ENCODE measurements around the gene LONRF2. TPM values are rescaled to one million over a fixed set of nuclear protein-coding genes. Genes with fewer than 3 reads are reported as not detected.
"Not testable (repeated sequence)": the region's sequence is repeated elsewhere in the genome, so short reads cannot be mapped to it uniquely, and the experiment has no call there.

Gene LONRF2
- total RNA-seq, 1 experiment from 2014 or later = 9.7 TPM

DNA sequence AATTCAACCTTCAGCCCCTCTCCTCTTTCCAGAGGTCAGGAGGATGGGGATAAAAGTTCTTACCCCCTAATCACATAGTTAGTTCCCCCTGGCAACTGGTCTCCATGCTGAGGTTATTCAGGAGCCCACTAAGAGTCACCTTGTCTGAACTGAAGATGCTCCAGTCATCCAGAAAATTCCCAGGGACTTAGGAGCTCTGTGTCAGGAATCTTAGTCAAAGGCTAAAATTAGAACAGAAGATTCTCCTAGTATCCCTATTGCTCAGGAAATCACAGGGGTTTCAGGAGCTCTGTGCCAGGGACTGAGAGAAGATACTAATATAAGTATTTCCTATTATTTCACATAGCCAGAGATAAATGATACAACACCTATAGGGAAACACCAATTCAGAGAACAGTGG lies 37.3 kb upstream of the LONRF2 start:
- TF ChIP-seq, protein P1, sequence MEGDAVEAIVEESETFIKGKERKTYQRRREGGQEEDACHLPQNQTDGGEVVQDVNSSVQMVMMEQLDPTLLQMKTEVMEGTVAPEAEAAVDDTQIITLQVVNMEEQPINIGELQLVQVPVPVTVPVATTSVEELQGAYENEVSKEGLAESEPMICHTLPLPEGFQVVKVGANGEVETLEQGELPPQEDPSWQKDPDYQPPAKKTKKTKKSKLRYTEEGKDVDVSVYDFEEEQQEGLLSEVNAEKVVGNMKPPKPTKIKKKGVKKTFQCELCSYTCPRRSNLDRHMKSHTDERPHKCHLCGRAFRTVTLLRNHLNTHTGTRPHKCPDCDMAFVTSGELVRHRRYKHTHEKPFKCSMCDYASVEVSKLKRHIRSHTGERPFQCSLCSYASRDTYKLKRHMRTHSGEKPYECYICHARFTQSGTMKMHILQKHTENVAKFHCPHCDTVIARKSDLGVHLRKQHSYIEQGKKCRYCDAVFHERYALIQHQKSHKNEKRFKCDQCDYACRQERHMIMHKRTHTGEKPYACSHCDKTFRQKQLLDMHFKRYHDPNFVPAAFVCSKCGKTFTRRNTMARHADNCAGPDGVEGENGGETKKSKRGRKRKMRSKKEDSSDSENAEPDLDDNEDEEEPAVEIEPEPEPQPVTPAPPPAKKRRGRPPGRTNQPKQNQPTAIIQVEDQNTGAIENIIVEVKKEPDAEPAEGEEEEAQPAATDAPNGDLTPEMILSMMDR (IDR thresholded peaks at IDR 0.05; ENCODE audit: unreplicated experiment) = no peak
- Mint-ChIP-seq H3K4me3 (ENCODE audit: low read depth, unreplicated experiment) (no peak overlapping the region), H3K27me3 (ENCODE audit: unreplicated experiment) (no peaks in the 10 kb centered on the region), H3K36me3 (ENCODE audit: insufficient read depth, unreplicated experiment) (peaks cover 3% of the 10 kb centered on the region), H3K4me1 (ENCODE audit: low read depth, unreplicated experiment) (peaks cover 7% of the 10 kb centered on the region), H3K9me3 (ENCODE audit: low read depth, unreplicated experiment) (peaks cover 5% of the 10 kb centered on the region), H3K27ac (ENCODE audit: unreplicated experiment) (no peak overlapping the region)
- DNase-seq = no peak
- intact Hi-C loops (cut with micrococcal nuclease; ENCODE audit: unreplicated experiment) = no loop called here
- CTCF ChIA-PET = no interaction called here
- BruUV-seq (replicated peaks) = no TSS peak

DNA sequence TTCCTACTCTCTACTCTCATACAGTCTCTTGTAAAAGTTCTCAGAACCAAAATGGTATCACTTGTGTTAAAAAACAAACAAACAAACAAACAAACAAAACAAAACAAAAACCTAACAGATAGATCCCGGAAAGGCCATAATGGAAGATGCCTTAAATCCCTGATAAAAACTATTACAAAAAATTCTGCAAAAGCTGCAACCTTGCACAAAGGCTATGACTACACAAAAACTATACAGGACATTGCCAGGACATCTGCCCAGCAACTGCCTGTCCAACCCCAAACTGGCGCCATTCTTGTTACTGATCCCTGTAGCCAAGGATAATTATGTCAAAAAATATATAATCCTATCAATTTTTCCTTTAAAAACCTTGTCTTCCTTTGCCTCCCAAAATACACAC lies 36.3 kb upstream of the LONRF2 start:
- no peaks in the 10 kb centered on the region for H3K36me3 Mint-ChIP-seq (ENCODE audit: insufficient read depth, unreplicated experiment)
- DNase-seq = no peak
- no TSS peak for BruUV-seq (replicated peaks)

DNA sequence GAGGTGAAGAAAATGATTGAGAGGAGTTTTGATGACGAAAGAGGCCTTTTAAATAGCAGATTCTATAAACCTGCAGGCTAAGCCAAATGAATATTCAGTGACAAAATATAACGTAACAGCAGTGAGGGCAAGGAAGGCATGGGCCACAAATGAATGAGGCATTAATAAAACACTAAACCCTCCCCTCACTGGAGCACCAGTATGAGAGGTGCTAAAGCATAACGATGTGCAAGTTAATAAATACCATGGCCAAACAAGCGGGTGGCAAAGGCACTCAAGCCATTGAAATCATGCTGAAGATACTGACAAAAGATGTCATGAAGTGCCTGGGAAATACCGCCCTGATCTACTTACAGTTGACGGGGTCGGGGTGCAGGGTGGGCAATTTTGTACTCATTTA lies 30.2 kb upstream of the LONRF2 start:
- intact Hi-C loops (cut with micrococcal nuclease; ENCODE audit: unreplicated experiment) = no loop called here
- H3K27ac Mint-ChIP-seq (ENCODE audit: unreplicated experiment) = no peak overlapping the region

More for the DNA sequence above, 36.3 kb upstream of the LONRF2 start:
- Mint-ChIP-seq H3K9me3 (ENCODE audit: low read depth, unreplicated experiment) (peaks cover 2% of the 10 kb centered on the region), H3K27me3 (ENCODE audit: unreplicated experiment) (no peaks in the 10 kb centered on the region), H3K4me1 (ENCODE audit: low read depth, unreplicated experiment) (no peaks in the 10 kb centered on the region), H3K27ac (ENCODE audit: unreplicated experiment) (no peak overlapping the region), H3K4me3 (ENCODE audit: low read depth, unreplicated experiment) (no peak overlapping the region)
- TF ChIP-seq, protein P1 (IDR thresholded peaks at IDR 0.05; ENCODE audit: unreplicated experiment) = no peak
- CTCF ChIA-PET = no interaction called here
- intact Hi-C loops (cut with micrococcal nuclease; ENCODE audit: unreplicated experiment) = no loop called here

DNA sequence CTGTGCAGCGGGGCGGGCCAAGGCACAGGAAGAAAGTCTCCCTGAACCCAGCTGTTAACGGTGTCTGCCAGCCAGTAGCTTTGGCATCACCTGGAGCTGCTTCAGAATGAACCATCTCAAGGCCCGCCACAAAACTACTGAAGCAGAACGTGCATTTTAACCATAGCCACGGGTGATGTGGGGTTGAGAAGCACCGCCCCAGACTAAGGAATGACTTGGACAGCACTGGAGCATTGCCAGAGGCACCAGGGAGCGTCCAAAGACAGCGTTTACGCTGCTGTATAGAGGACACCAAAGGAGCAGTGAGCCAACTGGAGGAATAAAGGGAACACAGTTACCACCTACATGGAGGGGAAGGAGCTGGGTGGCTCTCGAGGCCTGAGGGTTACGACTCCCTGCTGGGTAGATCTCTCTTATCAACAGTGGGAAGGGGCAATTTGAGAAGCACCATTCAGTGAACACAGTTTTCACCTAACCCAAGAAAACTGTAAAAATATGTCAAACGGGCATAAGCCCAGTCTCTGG lies 28.4 kb upstream of the LONRF2 start:
- CTCF ChIA-PET = no interaction called here
- H3K4me1 Mint-ChIP-seq (ENCODE audit: low read depth, unreplicated experiment) = peaks cover 36% of the 10 kb centered on the region
- no peak overlapping the region for H3K4me3 Mint-ChIP-seq (ENCODE audit: low read depth, unreplicated experiment)
- BruUV-seq (replicated peaks) = no TSS peak
- H3K9me3 Mint-ChIP-seq (ENCODE audit: low read depth, unreplicated experiment) = no peaks in the 10 kb centered on the region
- no peak for DNase-seq
- no peaks in the 10 kb centered on the region for H3K36me3 Mint-ChIP-seq (ENCODE audit: insufficient read depth, unreplicated experiment)
- no peak overlapping the region for H3K27ac Mint-ChIP-seq (ENCODE audit: unreplicated experiment)
- H3K27me3 Mint-ChIP-seq (ENCODE audit: unreplicated experiment) = no peaks in the 10 kb centered on the region
- intact Hi-C loops (cut with micrococcal nuclease; ENCODE audit: unreplicated experiment) = no loop called here
- TF ChIP-seq, protein P1 (IDR thresholded peaks at IDR 0.05; ENCODE audit: unreplicated experiment) = no peak

More for the DNA sequence above, 30.2 kb upstream of the LONRF2 start:
- no TSS peak for BruUV-seq (replicated peaks)
- no peaks in the 10 kb centered on the region for H3K36me3 Mint-ChIP-seq (ENCODE audit: insufficient read depth, unreplicated experiment)
- CTCF ChIA-PET = no interaction called here
- H3K4me1 Mint-ChIP-seq (ENCODE audit: low read depth, unreplicated experiment) = peaks cover 27% of the 10 kb centered on the region
- TF ChIP-seq, protein P1 (IDR thresholded peaks at IDR 0.05; ENCODE audit: unreplicated experiment) = no peak
- H3K9me3 Mint-ChIP-seq (ENCODE audit: low read depth, unreplicated experiment) = no peaks in the 10 kb centered on the region
- H3K4me3 Mint-ChIP-seq (ENCODE audit: low read depth, unreplicated experiment) = no peak overlapping the region
- H3K27me3 Mint-ChIP-seq (ENCODE audit: unreplicated experiment) = no peaks in the 10 kb centered on the region
- no peak for DNase-seq

DNA sequence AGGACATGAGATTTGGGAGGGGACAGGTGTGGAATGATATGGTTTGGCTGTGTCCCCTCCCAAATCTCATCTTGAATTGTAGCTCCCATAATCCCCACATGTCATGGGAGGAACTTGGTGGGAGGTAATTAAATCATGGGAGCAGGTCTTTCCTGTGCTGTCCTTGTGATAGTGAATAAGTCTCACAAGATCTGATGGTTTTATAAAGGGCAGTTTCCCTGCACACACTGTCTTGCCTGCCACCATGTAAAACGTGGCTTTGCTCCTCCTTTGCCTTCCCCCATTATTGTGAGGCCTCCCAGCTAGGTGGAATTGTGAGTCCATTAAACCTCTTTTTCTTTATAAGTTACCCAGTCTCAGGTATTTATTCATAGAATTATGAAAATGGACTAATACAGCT lies 22.8 kb upstream of the LONRF2 start:
- CTCF ChIA-PET = not testable (repeated sequence)

More for the DNA sequence above, 22.8 kb upstream of the LONRF2 start:
- H3K9me3 Mint-ChIP-seq (ENCODE audit: low read depth, unreplicated experiment); H3K4me3 Mint-ChIP-seq (ENCODE audit: low read depth, unreplicated experiment); intact Hi-C loops (cut with micrococcal nuclease; ENCODE audit: unreplicated experiment); H3K36me3 Mint-ChIP-seq (ENCODE audit: insufficient read depth, unreplicated experiment); H3K27me3 Mint-ChIP-seq (ENCODE audit: unreplicated experiment); DNase-seq; H3K27ac Mint-ChIP-seq (ENCODE audit: unreplicated experiment); BruUV-seq (replicated peaks): not testable (repeated sequence)
- peaks cover 37% of the 10 kb centered on the region for H3K4me1 Mint-ChIP-seq (ENCODE audit: low read depth, unreplicated experiment)
